ENCODE measurements around the gene MICAL3.

Gene MICAL3

GRCh38 chr22:18070556-18071306, 46.4 kb upstream of the MICAL3 start:
- CTCF ChIA-PET = interaction anchor here (0.7 kb wide), 1 partner anchor 70 kb away, joined by 3 read pairs; no protein-coding TSS in a partner anchor
- TF ChIP-seq FOXA1 (IDR thresholded peaks at IDR 0.05) (no peak), LEF1 (IDR thresholded peaks at IDR 0.05; ENCODE audit: borderline replicate concordance) (no peak), FOXK2 (IDR thresholded peaks at IDR 0.05) (no peak), CTBP1 (IDR thresholded peaks at IDR 0.05; ENCODE audit: borderline replicate concordance) (no peak), SP1 (IDR thresholded peaks at IDR 0.05) (no peak), ELF4 (IDR thresholded peaks at IDR 0.05) (no peak), TARDBP (IDR thresholded peaks at IDR 0.05) (no peak), L3MBTL2 (conservative IDR thresholded peaks at IDR 0.05) (no peak), SUZ12 (IDR thresholded peaks at IDR 0.05) (no peak), NFRKB (IDR thresholded peaks at IDR 0.05) (no peak), FOXM1 (IDR thresholded peaks at IDR 0.05; ENCODE audit: borderline replicate concordance) (no peak)
- POLR2A ChIA-PET = no interaction called here
- no peak for DNase-seq (ENCODE audit: extremely low spot score)

- POLR2A ChIA-PET = no interaction called here
- TF ChIP-seq ELF4 (IDR thresholded peaks at IDR 0.05) (no peak), LEF1 (IDR thresholded peaks at IDR 0.05; ENCODE audit: borderline replicate concordance) (no peak), FOXK2 (IDR thresholded peaks at IDR 0.05) (no peak), CTBP1 (IDR thresholded peaks at IDR 0.05; ENCODE audit: borderline replicate concordance) (no peak), TARDBP (IDR thresholded peaks at IDR 0.05) (no peak), L3MBTL2 (conservative IDR thresholded peaks at IDR 0.05) (no peak), NFRKB (IDR thresholded peaks at IDR 0.05) (no peak), ZNF384 (IDR thresholded peaks at IDR 0.05) (no peak), SUZ12 (IDR thresholded peaks at IDR 0.05) (no peak), SP1 (IDR thresholded peaks at IDR 0.05) (no peak), FOXM1 (IDR thresholded peaks at IDR 0.05; ENCODE audit: borderline replicate concordance) (no peak), HDGF (IDR thresholded peaks at IDR 0.05; ENCODE audit: borderline replicate concordance) (no peak), FOXA1 (IDR thresholded peaks at IDR 0.05) (no peak), BHLHE40 (IDR thresholded peaks at IDR 0.05; ENCODE audit: borderline replicate concordance) (no peak)
- TF ChIP-seq, protein P1, sequence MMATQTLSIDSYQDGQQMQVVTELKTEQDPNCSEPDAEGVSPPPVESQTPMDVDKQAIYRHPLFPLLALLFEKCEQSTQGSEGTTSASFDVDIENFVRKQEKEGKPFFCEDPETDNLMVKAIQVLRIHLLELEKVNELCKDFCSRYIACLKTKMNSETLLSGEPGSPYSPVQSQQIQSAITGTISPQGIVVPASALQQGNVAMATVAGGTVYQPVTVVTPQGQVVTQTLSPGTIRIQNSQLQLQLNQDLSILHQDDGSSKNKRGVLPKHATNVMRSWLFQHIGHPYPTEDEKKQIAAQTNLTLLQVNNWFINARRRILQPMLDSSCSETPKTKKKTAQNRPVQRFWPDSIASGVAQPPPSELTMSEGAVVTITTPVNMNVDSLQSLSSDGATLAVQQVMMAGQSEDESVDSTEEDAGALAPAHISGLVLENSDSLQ (IDR thresholded peaks at IDR 0.05) = no peak
- CTCF ChIA-PET = no interaction called here
- DNase-seq (ENCODE audit: extremely low spot score) = no peak
These were observed 45.7 kb upstream of the MICAL3 start for GRCh38 chr22:18070041-18070440.

DNA sequence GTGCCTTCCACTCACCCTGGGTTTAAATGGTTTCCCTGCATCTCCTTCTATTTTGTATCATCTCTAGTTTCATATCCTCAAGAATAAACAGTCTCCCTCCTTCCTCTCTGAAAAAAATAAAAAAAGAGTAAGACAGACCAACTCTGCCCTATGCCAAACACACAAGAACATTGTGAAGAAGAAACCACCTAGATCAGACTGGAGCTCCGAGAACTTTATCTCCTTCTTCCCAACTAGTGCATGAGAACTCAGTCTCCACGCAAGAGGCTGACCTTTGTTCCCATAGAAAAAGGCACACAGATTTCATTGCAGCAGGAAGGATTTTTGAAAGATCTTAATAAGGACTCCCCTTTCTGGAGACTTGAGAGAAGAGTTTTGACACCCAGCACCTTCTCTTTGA, 44.7 kb upstream of the MICAL3 start:
- POLR2A ChIA-PET = no interaction called here
- CTCF ChIA-PET = no interaction called here
- TF ChIP-seq NFRKB (IDR thresholded peaks at IDR 0.05) (no peak), L3MBTL2 (conservative IDR thresholded peaks at IDR 0.05) (no peak), TARDBP (IDR thresholded peaks at IDR 0.05) (no peak), SP1 (IDR thresholded peaks at IDR 0.05) (no peak), LEF1 (IDR thresholded peaks at IDR 0.05; ENCODE audit: borderline replicate concordance) (no peak), FOXM1 (IDR thresholded peaks at IDR 0.05; ENCODE audit: borderline replicate concordance) (no peak), SUZ12 (IDR thresholded peaks at IDR 0.05) (no peak), FOXK2 (IDR thresholded peaks at IDR 0.05) (no peak), FOXA1 (IDR thresholded peaks at IDR 0.05) (no peak), BHLHE40 (IDR thresholded peaks at IDR 0.05; ENCODE audit: borderline replicate concordance) (no peak), HDGF (IDR thresholded peaks at IDR 0.05; ENCODE audit: borderline replicate concordance) (no peak), ZNF384 (IDR thresholded peaks at IDR 0.05) (no peak), CTBP1 (IDR thresholded peaks at IDR 0.05; ENCODE audit: borderline replicate concordance) (no peak), ELF4 (IDR thresholded peaks at IDR 0.05) (no peak), ARNT (IDR thresholded peaks at IDR 0.05) (no peak)
- TF ChIP-seq, protein P1 (IDR thresholded peaks at IDR 0.05) = no peak
- no peak for DNase-seq (ENCODE audit: extremely low spot score)

DNA sequence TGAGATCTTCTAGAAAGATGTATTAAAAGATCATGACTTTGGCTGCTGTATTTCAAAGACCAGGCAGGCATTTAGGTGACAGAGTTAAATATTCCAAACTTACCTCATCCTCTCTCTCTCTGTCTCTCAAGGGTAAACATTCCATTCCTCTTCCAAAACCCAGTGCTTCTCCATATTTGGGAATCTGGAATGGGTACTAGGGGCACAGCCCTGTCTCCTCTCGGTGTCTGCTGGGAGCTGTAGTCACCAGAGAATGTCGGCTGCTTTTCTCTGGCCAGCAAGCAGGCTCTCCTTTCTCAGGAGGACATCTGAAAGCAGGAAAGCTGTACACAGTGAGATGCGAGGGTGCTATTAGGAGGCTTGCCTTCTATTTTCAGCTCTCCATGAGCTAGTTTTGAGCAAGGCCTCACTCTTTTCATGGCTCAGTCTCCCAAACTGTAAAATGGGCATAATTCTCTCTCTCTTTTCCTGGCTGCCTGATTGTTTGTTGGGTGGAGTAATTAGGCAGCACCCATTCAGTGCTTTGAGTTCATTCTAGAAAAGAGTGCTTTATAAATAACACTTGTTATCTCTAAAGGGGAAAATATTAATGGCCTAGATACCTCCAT, 44.1 kb upstream of the MICAL3 start:
- ChIA-PET POLR2A (no interaction called here), CTCF (no interaction called here)
- DNase-seq (ENCODE audit: extremely low spot score) = no peak
- TF ChIP-seq FOXK2 (IDR thresholded peaks at IDR 0.05) (no peak), ARNT (IDR thresholded peaks at IDR 0.05) (no peak), FOXM1 (IDR thresholded peaks at IDR 0.05; ENCODE audit: borderline replicate concordance) (no peak)

DNA sequence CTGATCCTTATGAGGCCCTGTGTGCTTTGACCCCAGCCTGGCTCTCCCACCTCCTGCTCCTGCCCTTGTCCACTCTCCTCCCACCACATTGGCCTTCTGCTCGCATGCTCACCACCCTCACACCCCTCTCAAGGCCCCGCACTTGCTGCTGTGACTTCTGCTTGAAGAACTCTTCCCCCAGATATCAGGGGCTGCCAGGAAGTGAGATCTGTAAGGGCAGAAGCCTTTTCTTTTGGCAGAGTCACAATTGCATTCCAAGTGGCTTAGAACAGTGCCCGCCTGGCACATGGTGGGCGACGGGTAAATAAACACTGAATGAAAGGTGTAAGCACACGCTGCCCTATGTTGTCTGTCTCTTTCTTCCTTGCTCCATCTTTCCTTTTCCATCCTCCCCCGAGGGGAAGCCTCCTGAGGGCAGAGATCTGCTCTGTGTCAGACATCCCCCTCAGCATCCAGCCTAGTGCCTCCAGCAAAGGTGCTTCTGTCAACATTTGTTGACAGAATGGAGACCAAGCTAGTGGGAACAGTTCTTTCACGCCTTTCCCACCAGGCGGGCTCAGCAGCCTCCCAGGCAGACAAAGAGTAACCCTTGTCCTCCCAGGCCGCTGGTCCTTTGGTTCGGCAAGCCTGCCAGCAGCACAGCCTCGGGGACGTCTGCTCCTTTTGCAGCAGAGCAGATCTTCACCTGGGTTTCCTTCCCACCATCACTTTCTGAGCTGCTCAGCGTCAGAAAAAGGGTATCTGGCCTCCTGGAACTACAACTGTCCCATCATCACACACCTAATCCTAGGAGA, 43.4 kb upstream of the MICAL3 start:
- ChIA-PET CTCF (no interaction called here), POLR2A (no interaction called here)

More for the DNA sequence above, 43.4 kb upstream of the MICAL3 start:
- DNase-seq (ENCODE audit: extremely low spot score) = no peak
- TF ChIP-seq FOXM1 (IDR thresholded peaks at IDR 0.05; ENCODE audit: borderline replicate concordance) (no peak), SUZ12 (IDR thresholded peaks at IDR 0.05) (no peak), NFRKB (IDR thresholded peaks at IDR 0.05) (no peak), FOXK2 (IDR thresholded peaks at IDR 0.05) (no peak), ELF4 (IDR thresholded peaks at IDR 0.05) (no peak), L3MBTL2 (conservative IDR thresholded peaks at IDR 0.05) (no peak), SP1 (IDR thresholded peaks at IDR 0.05) (no peak), FOXA1 (IDR thresholded peaks at IDR 0.05) (no peak), CTBP1 (IDR thresholded peaks at IDR 0.05; ENCODE audit: borderline replicate concordance) (no peak), TARDBP (IDR thresholded peaks at IDR 0.05) (no peak), HDGF (IDR thresholded peaks at IDR 0.05; ENCODE audit: borderline replicate concordance) (no peak), LEF1 (IDR thresholded peaks at IDR 0.05; ENCODE audit: borderline replicate concordance) (no peak), ARNT (IDR thresholded peaks at IDR 0.05) (no peak), BHLHE40 (IDR thresholded peaks at IDR 0.05; ENCODE audit: borderline replicate concordance) (no peak), ZNF384 (IDR thresholded peaks at IDR 0.05) (no peak)
- TF ChIP-seq, protein P1 (IDR thresholded peaks at IDR 0.05) = no peak
